ENCODE results near the gene SP2. TPM values are rescaled to one million over a fixed set of nuclear protein-coding genes. Genes with fewer than 3 reads are reported as not detected.

SP2 gene
- total RNA-seq: 10 to 100 TPM in 3 of 4 donors, 1 to 10 TPM in 1; 7.1 to 14.1 (median 12.3) TPM

GRCh38 chr17:47895856-47896671, at the start of gene SP2:
SP2 (plus strand) TSS chr17:47896236; CDS start chr17:47896287, 51 bp downstream.
- peak within 1 kb of the TSS; percentile 42 to 90 (median 84) for H3K4me3 ChIP-seq (replicated peaks in 1 of 3)
- DNase-seq: peak; percentile 99 to 100
- H3K27me3 ChIP-seq: no peaks in the 10 kb centered on the region
- H3K27ac ChIP-seq: peak within 1 kb of the TSS; percentile 98 to 100 (median 99)
- peaks cover 24 to 53% of the 10 kb centered on the region in 2 donors for H3K4me1 ChIP-seq
- intact Hi-C loops (cut with DNase I): loop anchor here (5.0 to 10.0 kb wide), 2 partner anchors 46 to 201 kb away; partner anchors contain the start of genes PNPO and TBKBP1
- H3K36me3 ChIP-seq: no peaks in the 10 kb centered on the region
- WGBS, 2 donors: 0 to 1% methylated on average over 18 of the region's 70 CpGs
- H3K9me3 ChIP-seq: no peaks in the 10 kb centered on the region
- peak in 2 of 6 experiments; percentile 10 to 30 for TF ChIP-seq CTCF (IDR thresholded peaks at IDR 0.05)
- peak; percentile 91 to 95 for TF ChIP-seq POLR2A (IDR thresholded peaks at IDR 0.05)

DNA sequence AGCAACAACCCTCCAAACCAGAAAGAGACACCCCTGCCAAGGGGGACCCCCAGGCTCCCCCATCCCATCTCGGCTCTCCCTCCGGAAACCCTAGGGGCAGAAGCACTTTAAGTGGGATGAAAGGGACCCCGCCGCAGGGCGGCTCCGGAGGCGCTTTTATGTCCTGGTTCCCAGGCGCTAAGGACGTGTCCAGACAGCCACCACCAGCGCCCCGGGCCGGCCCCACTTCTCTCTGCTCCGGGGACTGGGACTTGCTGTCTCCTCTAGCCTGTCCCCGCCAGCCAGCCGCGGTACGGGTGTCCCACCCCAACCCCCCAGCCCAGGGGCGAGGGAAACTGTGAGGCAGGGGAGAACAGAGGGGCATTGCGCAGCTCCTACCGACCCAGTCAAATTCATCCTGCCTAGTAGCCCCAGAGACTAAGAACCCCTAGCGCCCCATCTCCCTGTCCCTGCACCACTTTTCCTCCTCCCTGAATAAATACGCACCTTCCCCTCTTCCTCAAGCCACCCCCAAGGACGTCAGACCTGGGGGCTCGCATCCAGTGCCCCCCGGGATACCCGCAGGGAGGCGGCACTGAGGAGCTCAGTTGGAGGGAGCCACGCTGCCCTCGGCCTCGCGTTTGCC, 49.2 kb upstream of the SP2 start:
- peaks cover 23% of the 10 kb centered on the region for H3K27me3 ChIP-seq
- 15 to 21% methylated on average over 8 to 13 of the region's 31 CpGs for WGBS, 2 donors
- no peak overlapping the region for H3K4me3 ChIP-seq (replicated peaks in 1 of 3)
- TF ChIP-seq CTCF (IDR thresholded peaks at IDR 0.05) (no peak), POLR2A (IDR thresholded peaks at IDR 0.05) (no peak)
- intact Hi-C loops (cut with DNase I): loop anchor here (5.0 kb wide), 1 partner anchor 170 kb away; no protein-coding TSS in a partner anchor
- no peak overlapping the region for H3K27ac ChIP-seq
- H3K4me1 ChIP-seq: peaks cover 11 to 34% of the 10 kb centered on the region in 2 donors
- no peaks in the 10 kb centered on the region for H3K36me3 ChIP-seq
- no peak for DNase-seq
- H3K9me3 ChIP-seq: no peaks in the 10 kb centered on the region

DNA sequence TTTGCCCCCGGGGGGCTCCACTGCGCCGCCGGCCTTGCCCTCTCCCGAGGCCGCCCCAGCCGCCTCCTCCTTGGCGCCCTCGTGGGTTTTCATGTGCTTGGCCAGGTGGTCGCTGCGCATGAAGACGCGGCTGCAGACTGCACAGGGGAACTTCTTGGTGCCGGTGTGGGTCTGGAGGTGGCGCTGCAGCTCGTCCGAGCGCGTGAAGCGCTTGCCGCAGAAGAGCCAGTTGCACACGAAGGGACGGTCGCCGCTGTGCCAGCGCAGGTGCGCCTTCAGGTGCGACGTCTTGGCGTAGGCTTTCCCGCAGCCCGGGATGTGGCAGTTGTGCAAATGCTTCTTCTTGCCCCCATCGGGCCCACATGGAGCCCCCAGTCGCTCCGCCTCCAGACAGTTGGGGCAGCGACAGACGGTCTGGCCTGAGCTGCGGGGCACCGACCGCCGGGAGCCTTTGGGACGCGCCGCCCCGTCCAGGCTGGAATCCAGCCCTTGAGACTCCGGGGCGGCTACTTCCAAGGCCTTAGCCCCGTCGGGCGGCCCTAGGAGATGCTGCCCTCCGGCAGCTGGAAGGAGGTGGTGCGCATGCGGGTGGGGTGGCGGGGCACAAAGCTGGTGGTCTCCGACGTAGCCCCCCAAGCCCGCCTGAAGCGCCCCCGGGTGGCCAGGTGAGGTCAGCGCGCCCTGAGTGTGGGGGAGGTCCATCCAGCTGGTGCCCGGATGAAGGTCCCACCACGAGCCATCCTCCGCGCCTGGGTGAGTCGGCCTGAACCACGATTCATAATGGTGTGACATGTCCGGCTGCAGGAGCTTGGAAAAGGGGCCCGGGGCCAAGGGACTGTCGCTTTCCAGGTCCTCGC, 48.5 kb upstream of the SP2 start:
- intact Hi-C loops (cut with DNase I): loop anchor here (5.0 kb wide), 1 partner anchor 170 kb away; no protein-coding TSS in a partner anchor
- peaks cover 11 to 37% of the 10 kb centered on the region in 2 donors for H3K4me1 ChIP-seq
- H3K4me3 ChIP-seq (replicated peaks in 1 of 3): no peak overlapping the region
- no peaks in the 10 kb centered on the region for H3K36me3 ChIP-seq
- no peaks in the 10 kb centered on the region for H3K9me3 ChIP-seq
- H3K27me3 ChIP-seq: peaks cover 30% of the 10 kb centered on the region
- TF ChIP-seq CTCF (IDR thresholded peaks at IDR 0.05): peak in 3 of 6 experiments; percentile 8 to 23 (median 12)
- TF ChIP-seq POLR2A (IDR thresholded peaks at IDR 0.05): no peak
- WGBS, 2 donors: 25% methylated on average over 7 of the region's 71 CpGs; no CpG with 5 or more reads in 1 of the 2 donors
- DNase-seq: peak in 1 of 2 donors; percentile 17
- no peak overlapping the region for H3K27ac ChIP-seq

DNA sequence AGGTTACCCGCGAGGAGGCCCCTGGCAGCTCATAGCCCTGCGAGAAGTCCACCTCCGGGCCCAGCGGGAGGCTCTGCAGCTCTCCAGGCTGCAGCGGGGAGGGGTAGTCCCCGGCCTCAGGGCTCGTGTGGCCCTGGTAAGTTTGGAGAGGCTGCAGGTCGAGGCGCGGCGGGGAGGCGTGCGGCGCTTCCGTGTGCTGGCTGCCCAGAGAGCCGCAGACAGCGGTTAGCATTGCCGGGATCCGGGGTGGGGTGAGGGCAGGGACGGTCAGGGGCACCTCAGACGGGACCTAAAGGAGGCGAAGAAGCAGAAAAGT, 47.9 kb upstream of the SP2 start:
- Histone ChIP-seq H3K27ac (no peak overlapping the region), H3K4me1 (peaks cover 11 to 36% of the 10 kb centered on the region in 2 donors), H3K36me3 (no peaks in the 10 kb centered on the region), H3K9me3 (no peaks in the 10 kb centered on the region), H3K4me3 (replicated peaks in 1 of 3) (no peak overlapping the region), H3K27me3 (peaks cover 36% of the 10 kb centered on the region)
- WGBS, 2 donors: 44 to 51% methylated on average over 15 to 23 of the region's 23 CpGs
- DNase-seq: no peak
- TF ChIP-seq CTCF (IDR thresholded peaks at IDR 0.05): no peak
- no peak for TF ChIP-seq POLR2A (IDR thresholded peaks at IDR 0.05)
- intact Hi-C loops (cut with DNase I): loop anchor here (5.0 kb wide), 1 partner anchor 169 kb away; no protein-coding TSS in a partner anchor

Measured in thyroid gland (tissue), 4 donors.